IMR-90 (cell line): ENCODE measurements around the gene ATXN1. TPM values are rescaled to one million over a fixed set of nuclear protein-coding genes. Genes with fewer than 3 reads are reported as not detected.

Experiments
- ATAC-seq: fragments of 200-7000 bp; cut with Tn5 transposase; 2 replicates; pipeline ENCODE4 v1.9.1; 2020; ENCODE audit warnings: low read depth, mild to moderate bottlenecking, moderate library complexity
- BruUV-seq: library from RNA; stranded (reverse); fragments of 400-500 nt; replicated peaks from 2 replicates; lab custom pipeline; 2021; lab: Mats Ljungman, UMichigan
- CTCF ChIA-PET: fragments of 300-600 bp; formaldehyde crosslinking; extraction: SDS; loops from one replicate; lab custom pipeline; 2021; ENCODE audit warnings: antibody characterized with exemption; lab: Yijun Ruan, JAX
- POLR2A ChIA-PET: fragments of 300-600 bp; sonication (Branson Sonifier 250); formaldehyde crosslinking; loops from one replicate; lab custom pipeline; 2022; ENCODE audit warnings: antibody characterized with exemption; ENCODE audit not compliant: unreplicated experiment; lab: Charles Lee
- DNase-seq: peaks from one replicate; pipeline ENCODE4 v3.0.0; 2013
- H2AFZ ChIP-seq: replicated peaks from 2 replicates; pipeline ENCODE3; 2013; ENCODE audit warnings: low read length, mild to moderate bottlenecking; ENCODE audit not compliant: poor library complexity
- H2AK5ac ChIP-seq: 2 replicates; pipeline ENCODE4 v1.6.1; 2013; ENCODE audit warnings: low read depth, low read length, inconsistent platforms
- H2AK9ac ChIP-seq: replicated peaks from 2 replicates; pipeline ENCODE3; 2013; ENCODE audit warnings: mild to moderate bottlenecking, low read depth, low read length, moderate library complexity; ENCODE audit not compliant: poor library complexity
- H2BK120ac ChIP-seq: 2 replicates; pipeline ENCODE4 v1.6.1; 2013; ENCODE audit warnings: low read depth, low read length, inconsistent platforms
- H2BK15ac ChIP-seq: 3 replicates; pipeline ENCODE4 v1.6.1; 2013; ENCODE audit warnings: low read depth, low read length, inconsistent platforms
- H2BK20ac ChIP-seq: 2 replicates; pipeline ENCODE4 v1.6.1; 2013; ENCODE audit warnings: low read depth, mild to moderate bottlenecking, inconsistent platforms, low read length, moderate library complexity
- H2BK5ac ChIP-seq: 2 replicates; pipeline ENCODE4 v1.6.1; 2013; ENCODE audit warnings: mild to moderate bottlenecking, low read depth, low read length, inconsistent platforms; ENCODE audit not compliant: poor library complexity, severe bottlenecking
- H3K14ac ChIP-seq: replicated peaks from 2 replicates; pipeline ENCODE4 v1.6.1; 2013; ENCODE audit warnings: low read depth, low read length, inconsistent platforms
- H3K18ac ChIP-seq: 2 replicates; pipeline ENCODE4 v1.6.1; 2013; ENCODE audit warnings: low read depth, low read length, control low read depth
- H3K23ac ChIP-seq: 2 replicates; pipeline ENCODE4 v1.6.1; 2013; ENCODE audit warnings: low read depth, low read length, inconsistent platforms
- H3K27ac ChIP-seq: 2 replicates; pipeline ENCODE4 v1.5.1; 2013; ENCODE audit warnings: mild to moderate bottlenecking, control low read depth, low read length; ENCODE audit not compliant: insufficient read depth
- H3K27me3 ChIP-seq: 2 replicates; pipeline ENCODE4 v1.6.1; 2013; ENCODE audit warnings: low read length; ENCODE audit not compliant: control insufficient read depth, insufficient read depth
- H3K36me3 ChIP-seq: 2 replicates; pipeline ENCODE4 v1.6.1; 2013; ENCODE audit warnings: low read length, mixed read lengths; ENCODE audit not compliant: control insufficient read depth, insufficient read depth
- H3K4ac ChIP-seq: 2 replicates; pipeline ENCODE4 v1.6.1; 2013; ENCODE audit warnings: low read depth, low read length, inconsistent platforms
- H3K4me1 ChIP-seq: 2 replicates; pipeline ENCODE4 v1.6.1; 2013; ENCODE audit warnings: low read length, mixed read lengths; ENCODE audit not compliant: control insufficient read depth, insufficient read depth
- H3K4me2 ChIP-seq: 2 replicates; pipeline ENCODE4 v1.6.1; 2013; ENCODE audit warnings: low read depth, mild to moderate bottlenecking, control low read depth, low read length, moderate library complexity
- H3K4me3 ChIP-seq: 2 replicates; pipeline ENCODE4 v1.5.1; 2013; ENCODE audit warnings: low read depth, mild to moderate bottlenecking, control low read depth, low read length, moderate library complexity; ENCODE audit not compliant: insufficient read depth
- H3K56ac ChIP-seq: 2 replicates; pipeline ENCODE4 v1.6.1; 2013; ENCODE audit warnings: low read length, inconsistent platforms; ENCODE audit not compliant: insufficient read depth; ENCODE audit errors: extremely low read depth
- H3K79me1 ChIP-seq, 2 experiments: 2 replicates each; pipeline ENCODE4 v1.6.1; 2013; ENCODE audit warnings: low read length in 2 of 2, inconsistent platforms in 1 of 2, low read depth in 1 of 2
- H3K9ac ChIP-seq: 2 replicates; pipeline ENCODE4 v1.6.1; 2013; ENCODE audit warnings: low read depth, low read length, control low read depth
- H3K9me1 ChIP-seq: 2 replicates; pipeline ENCODE4 v1.6.1; 2013; ENCODE audit warnings: low read length, inconsistent platforms; ENCODE audit not compliant: insufficient read depth
- H3K9me3 ChIP-seq: 2 replicates; pipeline ENCODE4 v1.6.1; 2013; ENCODE audit warnings: low read length; ENCODE audit not compliant: control insufficient read depth, insufficient read depth
- H4K20me1 ChIP-seq: 2 replicates; pipeline ENCODE4 v1.6.1; 2013; ENCODE audit warnings: low read length, inconsistent platforms; ENCODE audit not compliant: insufficient read depth
- H4K5ac ChIP-seq: 2 replicates; pipeline ENCODE4 v1.6.1; 2013; ENCODE audit warnings: mild to moderate bottlenecking, low read depth, low read length, control low read depth
- H4K8ac ChIP-seq, 2 experiments: 2 replicates each; pipeline ENCODE4 v1.6.1; 2013; ENCODE audit warnings: low read depth in 2 of 2, low read length in 2 of 2, control low read depth in 1 of 2, inconsistent platforms in 1 of 2
- H4K91ac ChIP-seq: 2 replicates; pipeline ENCODE4 v1.6.1; 2013; ENCODE audit warnings: low read depth, low read length, inconsistent platforms; ENCODE audit not compliant: insufficient read depth
- BHLHE40 ChIP-seq: fragments of 150-350 bp; IDR thresholded peaks from 2 replicates; pipeline ENCODE4 v1.6.1; 2016; ENCODE audit warnings: mild to moderate bottlenecking, low read depth, low read length
- CEBPB ChIP-seq: IDR thresholded peaks from 2 replicates; pipeline ENCODE4 v1.6.1; 2012; ENCODE audit warnings: low read depth, low read length, improper control_type of control experiment
- CHD1 ChIP-seq: IDR thresholded peaks from 2 replicates; pipeline ENCODE4 v1.6.1; 2012; ENCODE audit warnings: low read depth, low read length, improper control_type of control experiment
- CTCF ChIP-seq: conservative IDR thresholded peaks from 2 replicates; pipeline ENCODE4 v1.5.1; 2012; ENCODE audit warnings: mild to moderate bottlenecking, low read depth, low read length, improper control_type of control experiment
- FOS ChIP-seq: fragments of 150-350 bp; IDR thresholded peaks from 2 replicates; pipeline ENCODE4 v1.6.1; 2016; ENCODE audit warnings: low read depth, low read length
- MAFK ChIP-seq: IDR thresholded peaks from 2 replicates; pipeline ENCODE4 v1.6.1; 2012; ENCODE audit warnings: low read depth, low read length, improper control_type of control experiment
- MAZ ChIP-seq: IDR thresholded peaks from 2 replicates; pipeline ENCODE4 v1.6.1; 2012; ENCODE audit warnings: low read depth, mild to moderate bottlenecking, low read length, improper control_type of control experiment, moderate library complexity, borderline replicate concordance
- MXI1 ChIP-seq: IDR thresholded peaks from 2 replicates; pipeline ENCODE4 v1.6.1; 2012; ENCODE audit warnings: low read depth, mild to moderate bottlenecking, low read length, moderate library complexity, borderline replicate concordance
- NFE2L2 ChIP-seq: fragments of 150-350 bp; IDR thresholded peaks from 2 replicates; pipeline ENCODE4 v1.6.1; 2016; ENCODE audit warnings: low read depth, mild to moderate bottlenecking, low read length
- RAD21 ChIP-seq: IDR thresholded peaks from 2 replicates; pipeline ENCODE4 v1.6.1; 2012; ENCODE audit warnings: low read length, improper control_type of control experiment
- WGBS, 2 experiments: methylation state at CpG; one replicate each; pipeline versions ENCODE4 v1.1.5 to v1.1.7; 2013; ENCODE audit warnings: missing lambda C conversion rate in 2 of 2; ENCODE audit not compliant: insufficient read length in 1 of 2; ENCODE audit errors: extremely low coverage in 2 of 2; 5-methylcytosine and 5-hydroxymethylcytosine counted together
- dilution Hi-C: fragments of 300-500 bp; cut with HindIII; formaldehyde crosslinking; loops from one replicate; pipeline ENCODE4 v1.14.3; 2018; ENCODE audit warnings: low sequenced_read_pairs; ENCODE audit not compliant: unreplicated experiment
- in situ Hi-C: fragments of 300-500 bp; cut with MboI; formaldehyde crosslinking; loops from 3 replicates; pipeline ENCODE4 v1.14.3; 2019; ENCODE audit warnings: low sequenced_read_pairs, inconsistent platforms, mixed read lengths
- intact Hi-C: fragments of 100-400 bp; cut with micrococcal nuclease; formaldehyde crosslinking; loops from 2 replicates; pipeline ENCODE4 v1.10.0; 2022
- polyA plus RNA-seq, 3 experiments: library from polyadenylated mRNA; depleted of rRNA; stranded (reverse); fragments of >200 nt; gene quantifications; 2 replicates each; pipeline ENCODE4 v1.2.3, GENCODE V29; 2012; ENCODE audit warnings: low replicate concordance in 1 of 3
- total RNA-seq: library from RNA; depleted of rRNA; stranded (reverse); fragments of >200 nt; gene quantifications from 2 replicates; pipeline ENCODE4 v1.2.3, GENCODE V29; 2012

Gene ATXN1
- total and polyA plus RNA-seq, 2 of the 4 experiments (the other 2 are of a cell fraction), result 7.3 to 11.1 TPM

- Histone ChIP-seq H3K27me3 (no peaks in the 10 kb centered on the region), H3K4me2 (no peak overlapping the region), H3K9ac (no peak overlapping the region), H3K9me3 (no peaks in the 10 kb centered on the region), H4K91ac (no peak overlapping the region), H3K4me1 (peaks cover 4% of the 10 kb centered on the region), H3K4me3 (no peak overlapping the region), H2AK5ac (no peak overlapping the region), H2BK15ac (no peak overlapping the region), H2BK20ac (no peak overlapping the region), H3K23ac (no peak overlapping the region), H2AFZ (no peak overlapping the region), H3K18ac (no peak overlapping the region), H3K4ac (no peak overlapping the region), H3K27ac (no peak overlapping the region), H3K36me3 (peaks cover 12% of the 10 kb centered on the region), H3K79me1 (peaks cover 2 to 11% of the 10 kb centered on the region in 2 experiments; a peak in 2 of 4 replicates), H2BK5ac (no peak overlapping the region), H4K5ac (no peak overlapping the region), H2AK9ac (no peak overlapping the region), H3K9me1 (peaks cover 13% of the 10 kb centered on the region), H3K56ac (no peak overlapping the region), H4K8ac (no peak overlapping the region), H2BK120ac (no peak overlapping the region), H4K20me1 (peaks cover 14% of the 10 kb centered on the region), H3K14ac (no peak overlapping the region)
- POLR2A ChIA-PET, result no interaction called here
- dilution Hi-C loops (no loop called here), in situ Hi-C loops (no loop called here), intact Hi-C loops (no loop called here)
- CTCF ChIA-PET, result no interaction called here
- BruUV-seq, result no TSS peak
- TF ChIP-seq MAFK (no peak), RAD21 (no peak), CEBPB (no peak), CTCF (no peak), BHLHE40 (no peak), CHD1 (no peak), MXI1 (no peak), NFE2L2 (no peak), FOS (no peak), MAZ (no peak)
- no peak for DNase-seq
- ATAC-seq, result no peak
- no CpG with 5 or more reads among the region's 7 CpGs for WGBS, 2 experiments
These were observed 239.7 kb downstream of the ATXN1 start for GRCh38 chr6:16521528-16521927.
